Upper lobe of right lung (tissue), 1 donor: Measurements from ENCODE around the gene TGM1. TPM values are rescaled to one million over a fixed set of nuclear protein-coding genes. Genes with fewer than 3 reads are reported as not detected.

Experiments
- ATAC-seq: fragments of 200-7000 bp; cut with Tn5 transposase; one replicate; pipeline ENCODE4 v1.9.1; 2020; ENCODE audit warnings: mild to moderate bottlenecking, moderate library complexity
- DNase-seq: peaks from one replicate; pipeline ENCODE4 v3.0.0-alpha.2; 2020
- H3K27ac ChIP-seq: fragments of 200-600 bp; one replicate; pipeline ENCODE4 v1.8.0; 2022
- H3K27me3 ChIP-seq: fragments of 200-600 bp; one replicate; pipeline ENCODE4 v1.8.0; 2022; ENCODE audit warnings: mild to moderate bottlenecking
- H3K36me3 ChIP-seq: fragments of 200-600 bp; one replicate; pipeline ENCODE4 v1.8.0; 2022
- H3K4me1 ChIP-seq: fragments of 200-600 bp; one replicate; pipeline ENCODE4 v1.8.0; 2022
- H3K4me3 ChIP-seq: fragments of 200-600 bp; one replicate; pipeline ENCODE4 v1.8.0; 2022; ENCODE audit warnings: mild to moderate bottlenecking
- H3K9me3 ChIP-seq: fragments of 200-600 bp; one replicate; pipeline ENCODE4 v1.8.0; 2022
- intact Hi-C: fragments of 100-400 bp; cut with DNase I; formaldehyde crosslinking; loops from one replicate; pipeline ENCODE4 v1.11.0; 2022
- total RNA-seq: library from RNA; stranded (reverse); fragmentation: NEBNext Ultra II Directional; extraction: Animal tissue kit (Norgen Biotek cat#: 25700); gene quantifications from one replicate; pipeline ENCODE4 v1.2.1, GENCODE V29; 2021
- TF ChIP-seq, protein P1 (sequence below): fragments of 200-600 bp; IDR thresholded peaks from one replicate; pipeline ENCODE4 v1.8.0; 2022; ENCODE audit warnings: antibody characterized with exemption
- donor health status: DM: no; HTN: yes; CAD: no; lungs with severe emphysema.

Gene TGM1
- total RNA-seq, 1 donor from 2014 or later = 12.3 TPM

DNA sequence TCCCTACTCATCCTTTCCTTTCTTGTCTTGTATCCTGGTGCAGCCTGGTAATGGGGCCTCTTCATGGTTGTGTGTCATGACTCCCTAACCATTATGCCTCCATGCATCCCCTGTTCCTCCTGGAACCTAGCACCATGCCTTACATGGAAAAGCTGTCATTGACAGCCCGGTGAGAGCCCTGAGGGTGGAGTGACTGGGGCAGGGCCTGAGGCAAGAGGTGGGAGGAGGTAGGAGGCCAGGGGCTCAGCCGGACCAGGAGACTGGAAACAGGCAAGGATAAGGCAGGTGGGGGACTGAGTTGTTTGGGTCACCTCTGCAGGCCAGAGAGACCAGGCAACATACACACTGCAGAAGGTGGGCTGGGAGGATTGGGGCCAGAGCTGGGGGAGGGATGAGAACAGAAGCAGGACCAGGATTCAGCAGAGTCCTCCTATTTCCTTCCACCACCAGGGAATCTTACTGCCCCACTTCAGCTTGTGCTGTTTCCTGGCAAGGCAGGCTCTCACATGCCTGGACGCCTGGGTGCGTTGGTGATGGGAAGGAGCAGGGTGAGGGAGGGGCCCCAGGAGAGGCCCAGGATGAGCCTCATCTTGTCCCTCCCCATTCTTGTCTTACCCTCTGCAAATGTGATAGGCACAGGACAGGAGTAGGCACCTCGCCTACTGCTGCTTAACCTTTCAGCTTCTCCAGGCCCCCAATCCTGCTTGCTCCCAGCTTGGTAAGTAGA is 46.7 kb upstream of the TGM1 start, which contains the start of gene LTB4R2:
TSS of gene LTB4R2 (plus strand) at position 603 of the 727 bp plus-strand sequence. CDS start 525 bp downstream, outside the sequence.
- intact Hi-C loops = no loop called here
- H3K9me3 ChIP-seq = no peaks in the 10 kb centered on the region
- peaks cover 27% of the 10 kb centered on the region for H3K36me3 ChIP-seq
- H3K27me3 ChIP-seq = no peaks in the 10 kb centered on the region
- peaks cover 55% of the 10 kb centered on the region for H3K4me1 ChIP-seq
- no peak for DNase-seq
- H3K4me3 ChIP-seq = peak within 1 kb of the TSS; percentile 58
- peak within 1 kb of the TSS; percentile 90 for H3K27ac ChIP-seq
- no peak for ATAC-seq
- TF ChIP-seq, protein P1, sequence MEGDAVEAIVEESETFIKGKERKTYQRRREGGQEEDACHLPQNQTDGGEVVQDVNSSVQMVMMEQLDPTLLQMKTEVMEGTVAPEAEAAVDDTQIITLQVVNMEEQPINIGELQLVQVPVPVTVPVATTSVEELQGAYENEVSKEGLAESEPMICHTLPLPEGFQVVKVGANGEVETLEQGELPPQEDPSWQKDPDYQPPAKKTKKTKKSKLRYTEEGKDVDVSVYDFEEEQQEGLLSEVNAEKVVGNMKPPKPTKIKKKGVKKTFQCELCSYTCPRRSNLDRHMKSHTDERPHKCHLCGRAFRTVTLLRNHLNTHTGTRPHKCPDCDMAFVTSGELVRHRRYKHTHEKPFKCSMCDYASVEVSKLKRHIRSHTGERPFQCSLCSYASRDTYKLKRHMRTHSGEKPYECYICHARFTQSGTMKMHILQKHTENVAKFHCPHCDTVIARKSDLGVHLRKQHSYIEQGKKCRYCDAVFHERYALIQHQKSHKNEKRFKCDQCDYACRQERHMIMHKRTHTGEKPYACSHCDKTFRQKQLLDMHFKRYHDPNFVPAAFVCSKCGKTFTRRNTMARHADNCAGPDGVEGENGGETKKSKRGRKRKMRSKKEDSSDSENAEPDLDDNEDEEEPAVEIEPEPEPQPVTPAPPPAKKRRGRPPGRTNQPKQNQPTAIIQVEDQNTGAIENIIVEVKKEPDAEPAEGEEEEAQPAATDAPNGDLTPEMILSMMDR = no peak

DNA sequence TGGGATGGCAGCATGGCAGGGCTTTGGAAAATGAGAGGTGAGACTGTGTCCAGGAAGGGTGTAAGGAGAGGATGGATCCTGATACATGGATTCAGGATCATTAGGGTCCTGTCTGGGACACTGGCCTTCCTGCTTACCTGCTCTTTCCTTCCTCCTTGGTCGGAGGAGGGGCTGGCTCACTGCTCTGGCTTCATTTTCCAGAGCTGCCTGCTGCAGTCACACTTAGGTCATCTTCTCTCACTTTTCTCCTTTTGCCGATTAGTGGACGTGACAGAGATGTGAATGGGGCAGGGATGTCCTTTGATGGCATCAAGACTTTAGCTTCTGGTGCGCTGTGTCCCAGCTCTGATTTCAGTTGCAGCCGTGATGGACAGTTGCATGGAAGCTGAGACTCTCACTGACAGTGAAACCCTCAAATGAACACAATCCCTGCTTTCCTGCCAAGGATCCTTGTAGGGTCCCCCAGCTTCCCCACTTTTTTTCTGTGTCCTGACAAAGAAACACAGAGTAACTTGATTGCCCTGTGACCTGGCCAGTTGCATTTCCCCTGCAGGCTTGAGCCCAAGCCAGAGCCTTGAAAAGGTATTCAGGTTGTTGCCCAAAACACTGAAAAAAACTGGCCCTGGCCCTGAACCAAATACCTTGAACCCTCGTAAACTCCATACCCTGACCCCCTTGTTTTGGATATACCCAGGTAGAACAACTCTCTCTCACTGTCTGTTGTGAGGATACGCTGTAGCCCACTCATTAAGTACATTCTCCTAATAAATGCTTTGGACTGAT is 45.6 kb upstream of the TGM1 start:
- TF ChIP-seq, protein P1 = peak; percentile 13
- H3K27ac ChIP-seq = no peak overlapping the region
- intact Hi-C loops = no loop called here

DNA sequence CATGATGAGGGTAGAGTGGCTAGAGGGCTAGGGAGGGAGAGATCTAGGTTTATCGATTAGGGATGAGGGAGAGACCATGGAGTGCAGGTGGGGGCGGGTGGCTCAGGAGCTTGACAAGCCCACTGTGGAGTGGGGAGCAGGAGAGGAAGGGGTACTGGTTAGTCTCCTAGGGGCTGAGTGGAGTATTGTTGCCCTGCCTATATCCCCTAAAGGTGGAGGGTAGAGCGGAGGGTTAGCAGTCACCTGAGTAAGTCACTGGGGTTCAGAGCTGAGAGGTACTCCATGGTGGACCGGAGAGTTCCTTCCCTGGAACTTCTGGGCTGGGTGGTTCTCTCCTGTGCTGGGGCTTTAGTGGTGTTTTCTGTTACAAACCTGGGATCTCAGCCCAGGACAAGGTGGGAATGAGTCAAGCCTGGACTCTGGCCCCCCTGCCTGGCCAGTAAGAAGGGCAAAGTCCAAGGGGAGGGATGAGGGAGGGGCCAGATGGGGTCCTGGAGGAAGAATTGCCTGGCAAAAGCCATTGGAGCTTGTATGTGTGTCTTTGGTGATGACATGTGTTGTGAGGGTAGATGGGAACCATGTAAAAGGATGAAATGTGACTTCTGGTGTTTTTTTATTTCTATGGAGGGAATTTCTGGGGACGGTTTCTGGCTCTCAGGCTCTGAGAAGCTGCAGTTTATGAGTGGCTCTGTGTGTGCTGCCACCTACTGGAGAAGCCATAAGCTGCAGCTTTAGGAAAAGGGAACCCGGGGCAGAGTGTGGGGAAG is 44.8 kb upstream of the TGM1 start, which contains the start of gene CIDEB:
TSS of gene CIDEB (minus strand) at position 403 of the 767 bp plus-strand sequence. CDS start at position 284, 119 bp downstream.
- Histone ChIP-seq H3K27ac (no peak within 1 kb of the TSS), H3K36me3 (peaks cover 46% of the 10 kb centered on the region), H3K27me3 (no peaks in the 10 kb centered on the region), H3K4me3 (no peak within 1 kb of the TSS), H3K9me3 (no peaks in the 10 kb centered on the region), H3K4me1 (peaks cover 38% of the 10 kb centered on the region)
- TF ChIP-seq, protein P1 = peak; percentile 95
- DNase-seq (no peak), ATAC-seq (peak; percentile 63)
- intact Hi-C loops = no loop called here

More for the DNA sequence above, 45.6 kb upstream of the TGM1 start:
- DNase-seq (no peak), ATAC-seq (no peak)
- no peaks in the 10 kb centered on the region for H3K27me3 ChIP-seq
- no peak overlapping the region for H3K4me3 ChIP-seq
- H3K4me1 ChIP-seq = peaks cover 44% of the 10 kb centered on the region
- peaks cover 38% of the 10 kb centered on the region for H3K36me3 ChIP-seq
- H3K9me3 ChIP-seq = no peaks in the 10 kb centered on the region

DNA sequence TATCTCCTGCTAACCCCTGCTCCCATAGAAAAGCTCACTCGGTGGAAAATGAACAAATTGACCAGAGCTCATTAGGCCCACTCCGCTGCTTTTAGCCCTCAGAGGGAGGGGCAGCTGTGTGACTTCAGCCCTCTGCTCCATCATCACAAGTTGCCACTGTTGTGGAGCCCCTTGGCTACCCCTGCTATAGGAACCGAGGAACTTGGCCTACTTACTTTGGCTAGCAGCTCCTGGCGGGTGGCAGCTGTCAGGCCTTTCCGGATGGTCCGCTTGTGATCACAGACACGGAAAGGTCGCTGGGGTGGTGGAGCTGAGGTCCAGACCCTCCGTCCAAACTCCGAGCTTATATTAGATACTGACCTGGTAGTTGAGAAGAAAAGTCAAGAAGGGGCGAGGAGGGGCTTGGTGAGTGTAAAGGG is 44.2 kb upstream of the TGM1 start:
- intact Hi-C loops = no loop called here
- Histone ChIP-seq H3K4me3 (no peak overlapping the region), H3K36me3 (peaks cover 52% of the 10 kb centered on the region)

DNA sequence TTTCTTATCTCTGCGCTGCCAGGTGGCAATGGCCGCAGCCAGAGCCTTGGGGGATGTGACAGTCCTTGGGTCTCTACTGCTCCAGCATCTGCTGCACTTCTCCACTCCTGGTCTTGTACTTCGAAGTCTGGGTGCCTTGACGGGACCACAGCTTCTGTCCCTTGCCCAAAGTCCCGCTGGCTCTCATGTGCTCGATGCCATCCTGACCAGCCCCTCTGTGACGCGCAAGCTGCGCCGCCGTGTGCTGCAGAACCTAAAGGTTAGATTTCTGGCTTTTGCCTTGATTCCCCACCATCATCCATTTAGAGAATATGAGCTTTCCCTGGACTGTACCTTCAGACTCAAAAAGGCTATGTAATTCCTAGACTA is 41.0 kb upstream of the TGM1 start:
- Histone ChIP-seq H3K27ac (no peak overlapping the region), H3K27me3 (no peaks in the 10 kb centered on the region), H3K36me3 (peaks cover 57% of the 10 kb centered on the region), H3K4me1 (peaks cover 15% of the 10 kb centered on the region), H3K4me3 (no peak overlapping the region), H3K9me3 (no peaks in the 10 kb centered on the region)
- TF ChIP-seq, protein P1 = no peak
- DNase-seq = no peak
- no peak for ATAC-seq
- intact Hi-C loops = no loop called here

More for the DNA sequence above, 44.2 kb upstream of the TGM1 start:
- H3K4me1 ChIP-seq = peaks cover 32% of the 10 kb centered on the region
- no peaks in the 10 kb centered on the region for H3K9me3 ChIP-seq
- ATAC-seq (no peak), DNase-seq (no peak)
- TF ChIP-seq, protein P1 = no peak
- H3K27ac ChIP-seq = no peak overlapping the region
- no peaks in the 10 kb centered on the region for H3K27me3 ChIP-seq
